Panc1 (cell line): ENCODE measurements around the gene PGS1. TPM values are rescaled to one million over a fixed set of nuclear protein-coding genes. Genes with fewer than 3 reads are reported as not detected.

ENCODE experiments used
- ATAC-seq: fragments of 200-7000 bp; cut with Tn5 transposase; 2 replicates; pipeline ENCODE4 v1.9.1; 2020; ENCODE audit warnings: mild to moderate bottlenecking, moderate library complexity
- BruUV-seq: library from RNA; stranded (reverse); fragments of 400-500 nt; replicated peaks from 2 replicates; lab custom pipeline; 2021; lab: Mats Ljungman, UMichigan
- CTCF ChIA-PET: fragments of 300-600 bp; sonication (Branson Sonifier 250); formaldehyde crosslinking; loops from one replicate; lab custom pipeline; 2022; ENCODE audit warnings: antibody characterized with exemption; lab: Charles Lee
- POLR2A ChIA-PET: fragments of 300-600 bp; sonication (Branson Sonifier 250); formaldehyde crosslinking; loops from one replicate; lab custom pipeline; 2022; ENCODE audit warnings: antibody characterized with exemption; lab: Charles Lee
- DNase-seq: peaks from one replicate; pipeline ENCODE4 v3.0.0-alpha.2; 2010; ENCODE audit warnings: low read depth, low spot score
- H3K27ac ChIP-seq: 2 replicates; pipeline ENCODE4 v1.5.1; 2011; ENCODE audit warnings: mild to moderate bottlenecking, low read length, inconsistent platforms
- H3K27me3 ChIP-seq: fragments of 200-500 bp; sonication (Bioruptor generic); 2 replicates; pipeline ENCODE4 v1.6.0; 2014; ENCODE audit warnings: low read length, inconsistent platforms; ENCODE audit not compliant: control insufficient read depth, insufficient read depth
- H3K36me3 ChIP-seq: fragments of 200-500 bp; sonication (Bioruptor generic); 2 replicates; pipeline ENCODE4 v1.5.1; 2014; ENCODE audit warnings: inconsistent platforms, mild to moderate bottlenecking, low read length, moderate library complexity; ENCODE audit not compliant: control insufficient read depth, insufficient read depth
- H3K4me1 ChIP-seq: 2 replicates; pipeline ENCODE4 v1.5.1; 2011; ENCODE audit warnings: inconsistent platforms, mild to moderate bottlenecking, low read length, moderate library complexity; ENCODE audit not compliant: control insufficient read depth, insufficient read depth
- H3K4me3 ChIP-seq, 2 experiments: 2 replicates each; pipeline ENCODE4 v1.5.1; 2011 to 2012; ENCODE audit warnings: low read depth in 2 of 2, low read length in 2 of 2, mild to moderate bottlenecking in 2 of 2, inconsistent platforms in 1 of 2, moderate library complexity in 1 of 2
- H3K9me3 ChIP-seq: fragments of 200-500 bp; sonication (Bioruptor generic); 2 replicates; pipeline ENCODE4 v1.5.1; 2014; ENCODE audit warnings: low read depth, mild to moderate bottlenecking, inconsistent platforms, low read length, moderate library complexity; ENCODE audit not compliant: control insufficient read depth, insufficient read depth
- CTCF ChIP-seq: fragments of 450-650 bp; IDR thresholded peaks from 2 replicates; pipeline ENCODE4 v1.5.1; 2017; ENCODE audit warnings: mild to moderate bottlenecking
- POLR2AphosphoS5 ChIP-seq: IDR thresholded peaks from 2 replicates; pipeline ENCODE4 v1.6.1; 2012; ENCODE audit warnings: mild to moderate bottlenecking, low read depth, low read length, moderate library complexity
- REST ChIP-seq, 2 experiments: IDR thresholded peaks; 2 replicates each; pipeline ENCODE4 v1.6.1; 2011 to 2012; ENCODE audit warnings: low read depth in 2 of 2, control low read depth in 1 of 2, low read length in 1 of 2, mild to moderate bottlenecking in 1 of 2, moderate library complexity in 1 of 2; ENCODE audit not compliant: insufficient read depth in 1 of 2
- SIN3A ChIP-seq: IDR thresholded peaks from 2 replicates; pipeline ENCODE4 v1.6.1; 2012; ENCODE audit warnings: low read depth, mild to moderate bottlenecking, low read length, moderate library complexity, borderline replicate concordance; ENCODE audit not compliant: insufficient read depth
- TCF7L2 ChIP-seq: IDR thresholded peaks from 2 replicates; pipeline ENCODE4 v1.6.1; 2011; ENCODE audit warnings: mild to moderate bottlenecking, low read depth, low read length, inconsistent platforms
- in situ Hi-C: cut with HindIII; loops from 2 replicates; pipeline ENCODE4 v1.10.0; 2016; ENCODE audit warnings: low sequenced_read_pairs, low pct_unique_long_range_greater_than_20kb
- intact Hi-C: fragments of 100-400 bp; cut with micrococcal nuclease; formaldehyde crosslinking; loops from one replicate; pipeline ENCODE4 v1.10.0; 2022; ENCODE audit not compliant: unreplicated experiment
- total RNA-seq: library from RNA; stranded (reverse); gene quantifications from one replicate; pipeline ENCODE4 v1.2.1, GENCODE V29; 2021; ENCODE audit not compliant: unreplicated experiment

The PGS1 gene
- total RNA-seq, 1 experiment from 2014 or later = 47.5 TPM

- no TSS peak for BruUV-seq
- Histone ChIP-seq H3K4me1 (peaks cover 30% of the 10 kb centered on the region), H3K4me3 (no peak overlapping the region), H3K36me3 (no peaks in the 10 kb centered on the region), H3K27me3 (no peaks in the 10 kb centered on the region), H3K9me3 (no peaks in the 10 kb centered on the region), H3K27ac (no peak overlapping the region; the same call in 1 of the 2 replicates)
- DNase-seq (no peak), ATAC-seq (no peak)
- CTCF ChIA-PET = interaction anchor here (0.5 to 0.8 kb wide), 4 partner anchors 11 to 287 kb away, joined by 3 to 6 read pairs (median 4); no protein-coding TSS in a partner anchor
- no peak for TF ChIP-seq SIN3A
- no peak for TF ChIP-seq REST (IDR thresholded peaks at IDR 0.05; ENCODE audit: insufficient read depth in 1 of 2, low read depth in 2 of 2, low read length in 1 of 2)
- TF ChIP-seq TCF7L2 = no peak
- TF ChIP-seq CTCF = no peak
- TF ChIP-seq POLR2AphosphoS5 = no peak
- in situ Hi-C loops (no loop called here), intact Hi-C loops (no loop called here)
- POLR2A ChIA-PET = no interaction called here
Measured at GRCh38 chr17:78372841-78373240, 5.6 kb upstream of the PGS1 start.

GRCh38 chr17:78374189-78374588, 4.3 kb upstream of the PGS1 start:
- no peaks in the 10 kb centered on the region for H3K27me3 ChIP-seq
- peaks cover 3% of the 10 kb centered on the region; the same call in 1 of the 2 replicates for H3K36me3 ChIP-seq
- no peak overlapping the region for H3K27ac ChIP-seq
- intact Hi-C loops (no loop called here), in situ Hi-C loops (no loop called here)
- ChIA-PET POLR2A (no interaction called here), CTCF (no interaction called here)
- H3K4me3 ChIP-seq = no peak overlapping the region
- BruUV-seq = no TSS peak
- no peaks in the 10 kb centered on the region for H3K9me3 ChIP-seq
- H3K4me1 ChIP-seq = peaks cover 30% of the 10 kb centered on the region
- no peak for ATAC-seq
- TF ChIP-seq SIN3A (no peak), REST (IDR thresholded peaks at IDR 0.05; ENCODE audit: insufficient read depth in 1 of 2, low read depth in 2 of 2, low read length in 1 of 2) (no peak), CTCF (no peak), POLR2AphosphoS5 (no peak), TCF7L2 (no peak)
- no peak for DNase-seq
